ENCODE measurements around the gene POP7. TPM values are rescaled to one million over a fixed set of nuclear protein-coding genes. Genes with fewer than 3 reads are reported as not detected.

Gene POP7
- total RNA-seq, 1 donor from 2014 or later: 40.6 TPM

GRCh38 chr7:100720671-100721504 lies 15.0 kb downstream of the POP7 start:
- FAIRE-seq (no peak), DNase-seq (ENCODE audit: low read depth) (no peak)
- Mint-ChIP-seq H3K4me3 (ENCODE audit: unreplicated experiment) (peak overlapping the region; percentile 27), H3K27ac (ENCODE audit: unreplicated experiment) (no peak overlapping the region), H3K9me3 (ENCODE audit: unreplicated experiment) (peaks cover 15% of the 10 kb centered on the region), H3K27me3 (ENCODE audit: low read depth, unreplicated experiment) (peaks cover 52% of the 10 kb centered on the region), H3K4me1 (ENCODE audit: low read depth, unreplicated experiment) (no peaks in the 10 kb centered on the region), H3K36me3 (ENCODE audit: low read depth, unreplicated experiment) (peaks cover 5% of the 10 kb centered on the region)
- TF ChIP-seq CTCF (IDR thresholded peaks at IDR 0.05; ENCODE audit: insufficient read depth, low read depth, low read length): no peak
- peak; percentile 93 for TF ChIP-seq EZH2 (IDR thresholded peaks at IDR 0.05; ENCODE audit: insufficient read depth, low read length)
- peak overlapping the region; percentile 46 for H3K4me2 ChIP-seq (ENCODE audit: low read length)
- H4K20me1 ChIP-seq (ENCODE audit: insufficient read depth, low read length): no peaks in the 10 kb centered on the region
- H3K9ac ChIP-seq (ENCODE audit: low read length): no peak overlapping the region
- H3K4me1 ChIP-seq (ENCODE audit: insufficient read depth, low read length): peaks cover 3% of the 10 kb centered on the region
- no peak overlapping the region for H3K27ac ChIP-seq (ENCODE audit: low read depth, low read length)
- H3K79me2 ChIP-seq (ENCODE audit: insufficient read depth, low read length): no peaks in the 10 kb centered on the region
- no peak overlapping the region for H3K4me3 ChIP-seq (ENCODE audit: insufficient read depth, low read depth, low read length)
- H3K36me3 ChIP-seq (ENCODE audit: insufficient read depth, low read length): no peaks in the 10 kb centered on the region
- H2AFZ ChIP-seq (ENCODE audit: low read depth, low read length): no peak overlapping the region
- H3K27me3 ChIP-seq (ENCODE audit: insufficient read depth, low read length): peaks cover 36% of the 10 kb centered on the region
- H3K9me3 ChIP-seq (ENCODE audit: insufficient read depth, low read depth, low read length): peaks cover 5% of the 10 kb centered on the region

GRCh38 chr7:100721505-100721812 lies 15.5 kb downstream of the POP7 start:
- Mint-ChIP-seq H3K4me3 (ENCODE audit: unreplicated experiment) (no peak overlapping the region), H3K4me1 (ENCODE audit: low read depth, unreplicated experiment) (peaks cover 2% of the 10 kb centered on the region), H3K27me3 (ENCODE audit: low read depth, unreplicated experiment) (peaks cover 52% of the 10 kb centered on the region), H3K36me3 (ENCODE audit: low read depth, unreplicated experiment) (peaks cover 5% of the 10 kb centered on the region), H3K9me3 (ENCODE audit: unreplicated experiment) (peaks cover 15% of the 10 kb centered on the region), H3K27ac (ENCODE audit: unreplicated experiment) (no peak overlapping the region)
- H3K9ac ChIP-seq (ENCODE audit: low read length): no peak overlapping the region
- no peak overlapping the region for H3K27ac ChIP-seq (ENCODE audit: low read depth, low read length)
- H3K4me3 ChIP-seq (ENCODE audit: insufficient read depth, low read depth, low read length): no peak overlapping the region
- peaks cover 36% of the 10 kb centered on the region for H3K27me3 ChIP-seq (ENCODE audit: insufficient read depth, low read length)
- H3K36me3 ChIP-seq (ENCODE audit: insufficient read depth, low read length): no peaks in the 10 kb centered on the region
- no peak overlapping the region for H3K4me2 ChIP-seq (ENCODE audit: low read length)
- H3K79me2 ChIP-seq (ENCODE audit: insufficient read depth, low read length): no peaks in the 10 kb centered on the region
- peaks cover 5% of the 10 kb centered on the region for H3K9me3 ChIP-seq (ENCODE audit: insufficient read depth, low read depth, low read length)
- H4K20me1 ChIP-seq (ENCODE audit: insufficient read depth, low read length): no peaks in the 10 kb centered on the region
- no peak overlapping the region for H2AFZ ChIP-seq (ENCODE audit: low read depth, low read length)
- no peak for DNase-seq (ENCODE audit: low read depth)
- peaks cover 9% of the 10 kb centered on the region for H3K4me1 ChIP-seq (ENCODE audit: insufficient read depth, low read length)
- no peak for FAIRE-seq
- TF ChIP-seq CTCF (IDR thresholded peaks at IDR 0.05; ENCODE audit: insufficient read depth, low read depth, low read length): no peak
- TF ChIP-seq EZH2 (IDR thresholded peaks at IDR 0.05; ENCODE audit: insufficient read depth, low read length): no peak
